HG03432 (cell line): ENCODE measurements around the gene TEX30.

ENCODE experiments used
- ATAC-seq: cut with Tn5 transposase; IDR thresholded peaks from one replicate; pipeline ENCODE4 v1.9.1; 2021; ENCODE audit warnings: mild to moderate bottlenecking, moderate library complexity; ENCODE audit not compliant: unreplicated experiment

Gene TEX30

GRCh38 chr13:102779436-102780159 lies 6.0 kb upstream of the TEX30 start:
- ATAC-seq = peak; percentile 68

- no peak for ATAC-seq
Measured at GRCh38 chr13:102777736-102778135, 4.2 kb upstream of the TEX30 start.

GRCh38 chr13:102776271-102776670 lies 2.7 kb upstream of the TEX30 start:
- no peak for ATAC-seq

- no peak for ATAC-seq
Measured at GRCh38 chr13:102774591-102775520, 1.3 kb upstream of the TEX30 start.

- no peak for ATAC-seq
Measured at GRCh38 chr13:102774214-102774568, 605 bp upstream of the TEX30 start.

- ATAC-seq = no peak
Measured at GRCh38 chr13:102772042-102772425, 1.6 kb downstream of the TEX30 start.

GRCh38 chr13:102771298-102772041 lies 2.1 kb downstream of the TEX30 start:
- no peak for ATAC-seq

GRCh38 chr13:102770435-102770834 lies 3.2 kb downstream of the TEX30 start:
- no peak for ATAC-seq

- no peak for ATAC-seq
Measured at GRCh38 chr13:102769679-102770078, 3.9 kb downstream of the TEX30 start.

GRCh38 chr13:102768909-102769308 lies 4.7 kb downstream of the TEX30 start:
- ATAC-seq = no peak

GRCh38 chr13:102763741-102764140 lies 9.8 kb downstream of the TEX30 start:
- no peak for ATAC-seq

- no peak for ATAC-seq
Measured at GRCh38 chr13:102761071-102761470, 12.5 kb downstream of the TEX30 start.

GRCh38 chr13:102758842-102759241 lies 14.7 kb downstream of the TEX30 start:
- ATAC-seq = no peak

GRCh38 chr13:102757006-102757405 lies 16.6 kb downstream of the TEX30 start:
- no peak for ATAC-seq

GRCh38 chr13:102751886-102752285 lies 21.7 kb downstream of the TEX30 start:
- ATAC-seq = no peak

GRCh38 chr13:102742506-102742905 lies 31.1 kb downstream of the TEX30 start:
- no peak for ATAC-seq

GRCh38 chr13:102742101-102742500 lies 31.5 kb downstream of the TEX30 start:
- ATAC-seq = no peak

- no peak for ATAC-seq
Measured at GRCh38 chr13:102729560-102730270, 43.9 kb downstream of the TEX30 start.

GRCh38 chr13:102726430-102726829 lies 47.2 kb downstream of the TEX30 start:
- ATAC-seq = no peak

- no peak for ATAC-seq
Measured at GRCh38 chr13:102724923-102725322, 48.7 kb downstream of the TEX30 start.

GRCh38 chr13:102721800-102722231 lies 51.8 kb downstream of the TEX30 start:
- no peak for ATAC-seq
